Endothelial cell of coronary artery (primary cell): ENCODE measurements around the gene REM1. TPM values are rescaled to one million over a fixed set of nuclear protein-coding genes. Genes with fewer than 3 reads are reported as not detected.

Experiments used
- total RNA-seq: library from RNA; depleted of rRNA; stranded (reverse); fragments of >200 nt; gene quantifications from 2 replicates; pipeline ENCODE4 v1.2.3, GENCODE V29; 2014

Gene REM1
- total RNA-seq: 0.09 and 0.18 TPM in 2 replicates

GRCh38 chr20:31474758-31475427 lies at the start of gene REM1, which contains the start of gene DEFB124:
TSS of gene REM1 (plus strand) at chr20:31475288. CDS start at chr20:31476446, 1,158 bp downstream.
TSS of gene DEFB124 (minus strand) at chr20:31475127. CDS start at chr20:31473013, 2,114 bp downstream.

GRCh38 chr20:31440012-31440659 lies 35.0 kb upstream of the REM1 start, which contains the start of gene DEFB123:
TSS of gene DEFB123 (plus strand) at chr20:31440632. CDS start at chr20:31440699, 67 bp downstream.

GRCh38 chr20:31514154-31515071 lies 39.3 kb downstream of the REM1 start, which contains the start of gene HM13:
TSS of gene HM13 (plus strand) at chr20:31514442. CDS start at chr20:31514552, 110 bp downstream.

Other genes starting within 250 kb of the REM1 start
- gene DEFB115, start 217.6 kb upstream of the REM1 start, total RNA-seq: not detected in 2 replicates
- not detected in 2 replicates for gene DEFB116, start 166.7 kb upstream of the REM1 start, total RNA-seq
- gene DEFB118, start 106.7 kb upstream of the REM1 start, total RNA-seq: not detected in 2 replicates
- gene DEFB119, start 84.7 kb upstream of the REM1 start, total RNA-seq: not detected in 2 replicates
- not detected in 2 replicates for gene DEFB121, start 69.1 kb upstream of the REM1 start, total RNA-seq
- not detected in 2 replicates for gene DEFB123, start 34.7 kb upstream of the REM1 start, total RNA-seq
- not detected in 2 replicates for gene DEFB124, start 161 bp upstream of the REM1 start, total RNA-seq
- 46.3 and 61.7 TPM in 2 replicates for gene HM13, start 39.2 kb downstream of the REM1 start, total RNA-seq
- 223 and 245 TPM in 2 replicates for gene ID1, start 130.0 kb downstream of the REM1 start, total RNA-seq
- gene COX4I2, start 162.6 kb downstream of the REM1 start, total RNA-seq: not detected in 2 replicates
- gene BCL2L1, start 247.6 kb downstream of the REM1 start, total RNA-seq: 63.2 and 78.0 TPM in 2 replicates